ENCODE measurements around the gene MINDY3.

The MINDY3 gene

GRCh38 chr10:15744217-15744865 is 116.0 kb downstream of the MINDY3 start:
- no peak overlapping the region for H3K4me3 ChIP-seq (ENCODE audit: low read depth, low read length)
- in situ Hi-C loops (cut with HindIII; ENCODE audit: low sequenced_read_pairs): no loop called here
- peak; percentile 59 for TF ChIP-seq CTCF (IDR thresholded peaks at IDR 0.05; ENCODE audit: low read depth, low read length, missing control alignments)
- DNase-seq (ENCODE audit: low read depth): peak; percentile 31

GRCh38 chr10:15743443-15743842 is 116.9 kb downstream of the MINDY3 start:
- no peak for TF ChIP-seq CTCF (IDR thresholded peaks at IDR 0.05; ENCODE audit: low read depth, low read length, missing control alignments)
- no peak overlapping the region for H3K4me3 ChIP-seq (ENCODE audit: low read depth, low read length)
- no peak for DNase-seq (ENCODE audit: low read depth)
- in situ Hi-C loops (cut with HindIII; ENCODE audit: low sequenced_read_pairs): no loop called here

- no peak overlapping the region for H3K4me3 ChIP-seq (ENCODE audit: low read depth, low read length)
- DNase-seq (ENCODE audit: low read depth): peak; percentile 54
- in situ Hi-C loops (cut with HindIII; ENCODE audit: low sequenced_read_pairs): no loop called here
- TF ChIP-seq CTCF (IDR thresholded peaks at IDR 0.05; ENCODE audit: low read depth, low read length, missing control alignments): no peak
These were observed 117.5 kb downstream of the MINDY3 start for GRCh38 chr10:15742836-15743235.

GRCh38 chr10:15742102-15742501 is 118.2 kb downstream of the MINDY3 start:
- H3K4me3 ChIP-seq (ENCODE audit: low read depth, low read length): no peak overlapping the region
- DNase-seq (ENCODE audit: low read depth): no peak
- no peak for TF ChIP-seq CTCF (IDR thresholded peaks at IDR 0.05; ENCODE audit: low read depth, low read length, missing control alignments)
- in situ Hi-C loops (cut with HindIII; ENCODE audit: low sequenced_read_pairs): no loop called here

GRCh38 chr10:15741581-15741980 is 118.7 kb downstream of the MINDY3 start:
- TF ChIP-seq CTCF (IDR thresholded peaks at IDR 0.05; ENCODE audit: low read depth, low read length, missing control alignments): no peak
- no peak overlapping the region for H3K4me3 ChIP-seq (ENCODE audit: low read depth, low read length)
- in situ Hi-C loops (cut with HindIII; ENCODE audit: low sequenced_read_pairs): no loop called here
- DNase-seq (ENCODE audit: low read depth): no peak

- in situ Hi-C loops (cut with HindIII; ENCODE audit: low sequenced_read_pairs): no loop called here
- DNase-seq (ENCODE audit: low read depth): no peak
- TF ChIP-seq CTCF (IDR thresholded peaks at IDR 0.05; ENCODE audit: low read depth, low read length, missing control alignments): no peak
- no peak overlapping the region for H3K4me3 ChIP-seq (ENCODE audit: low read depth, low read length)
These were observed 120.0 kb downstream of the MINDY3 start for GRCh38 chr10:15740261-15740660.
